Measurements from ENCODE around the gene GP1BB.

The GP1BB gene

GRCh38 chr22:19716041-19716828 is 7.1 kb upstream of the GP1BB start:
- Histone ChIP-seq H3K4me2 (ENCODE audit: insufficient read depth, low read length, poor library complexity, severe bottlenecking) (no peak overlapping the region), H2BK5ac (ENCODE audit: low read length) (peak overlapping the region; percentile 62), H3K4ac (ENCODE audit: low read length) (no peak overlapping the region), H3K9ac (ENCODE audit: low read depth, low read length, poor library complexity) (no peak overlapping the region), H3K9me3 (replicated peaks in 1 of 2; ENCODE audit: control insufficient read depth in 2 of 2, insufficient read depth in 1 of 2, low read depth in 1 of 2, low read length in 2 of 2) (peaks cover 9 to 14% of the 10 kb centered on the region in 2 donors), H3K27ac (replicated peaks; ENCODE audit: low read length) (no peak overlapping the region), H2AFZ (ENCODE audit: low read length) (no peak overlapping the region), H3K4me1 (ENCODE audit: control insufficient read depth in 2 of 2, insufficient read depth in 1 of 2, low read depth in 1 of 2, low read length in 2 of 2) (peaks cover 8 to 12% of the 10 kb centered on the region in 2 donors), H2AK5ac (ENCODE audit: low read depth, low read length) (peak overlapping the region; percentile 83), H3K36me3 (replicated peaks in 1 of 2; ENCODE audit: control insufficient read depth in 2 of 2, insufficient read depth in 2 of 2, low read length in 2 of 2) (peaks cover 0 to 7% of the 10 kb centered on the region in 2 donors), H2BK12ac (ENCODE audit: low read length) (peak overlapping the region; percentile 58), H3K4me3 (ENCODE audit: low read length in 2 of 2) (no peak overlapping the region), H3K23ac (ENCODE audit: low read depth, low read length, poor library complexity) (peak overlapping the region; percentile 80), H3K27me3 (ENCODE audit: control insufficient read depth in 3 of 3, insufficient read depth in 3 of 3, low read depth in 1 of 3, low read length in 3 of 3) (peaks cover 26 to 80% (median 68%) of the 10 kb centered on the region in 3 experiments), H3K18ac (ENCODE audit: low read length) (peak overlapping the region; percentile 2), H4K8ac (ENCODE audit: low read depth, low read length) (peak overlapping the region; percentile 72), H3K79me1 (ENCODE audit: low read depth, low read length) (peaks cover 8% of the 10 kb centered on the region), H3K14ac (ENCODE audit: low read length) (peak overlapping the region; percentile 38), H2BK120ac (ENCODE audit: low read depth, low read length) (no peak overlapping the region), H2BK15ac (ENCODE audit: low read length) (peak overlapping the region; percentile 58), H4K91ac (ENCODE audit: low read depth, low read length, poor library complexity) (no peak overlapping the region)
- no CpG with 5 or more reads among the region's 11 CpGs for WGBS, 2 donors (ENCODE audit: extremely low coverage in 2 of 2, insufficient read length in 2 of 2, insufficient replicate concordance in 1 of 2)
- DNase-seq (ENCODE audit: low spot score), result no peak

- no peak overlapping the region for H3K4ac ChIP-seq (ENCODE audit: low read length)
- H3K9me3 ChIP-seq (replicated peaks in 1 of 2; ENCODE audit: control insufficient read depth in 2 of 2, insufficient read depth in 1 of 2, low read depth in 1 of 2, low read length in 2 of 2), result peaks cover 9 to 14% of the 10 kb centered on the region in 2 donors
- H3K27me3 ChIP-seq (ENCODE audit: control insufficient read depth in 3 of 3, insufficient read depth in 3 of 3, low read depth in 1 of 3, low read length in 3 of 3), result peaks cover 31 to 80% (median 73%) of the 10 kb centered on the region in 3 experiments
- no peak overlapping the region for H2AFZ ChIP-seq (ENCODE audit: low read length)
- H3K23ac ChIP-seq (ENCODE audit: low read depth, low read length, poor library complexity), result peak overlapping the region; percentile 65
- no peak overlapping the region for H3K27ac ChIP-seq (replicated peaks; ENCODE audit: low read length)
- H3K79me1 ChIP-seq (ENCODE audit: low read depth, low read length), result peaks cover 8% of the 10 kb centered on the region
- no peak overlapping the region for H2BK5ac ChIP-seq (ENCODE audit: low read length)
- H2BK15ac ChIP-seq (ENCODE audit: low read length), result no peak overlapping the region
- no peak overlapping the region for H2BK120ac ChIP-seq (ENCODE audit: low read depth, low read length)
- H3K36me3 ChIP-seq (replicated peaks in 1 of 2; ENCODE audit: control insufficient read depth in 2 of 2, insufficient read depth in 2 of 2, low read length in 2 of 2), result peaks cover 0 to 7% of the 10 kb centered on the region in 2 donors
- H4K91ac ChIP-seq (ENCODE audit: low read depth, low read length, poor library complexity), result no peak overlapping the region
- DNase-seq (ENCODE audit: low spot score), result no peak
- peak overlapping the region; percentile 56 for H2AK5ac ChIP-seq (ENCODE audit: low read depth, low read length)
- H3K4me2 ChIP-seq (ENCODE audit: insufficient read depth, low read length, poor library complexity, severe bottlenecking), result no peak overlapping the region
- no peak overlapping the region for H3K4me3 ChIP-seq (ENCODE audit: low read length in 2 of 2)
- no CpG with 5 or more reads among the region's 1 CpG for WGBS, 2 donors (ENCODE audit: extremely low coverage in 2 of 2, insufficient read length in 2 of 2, insufficient replicate concordance in 1 of 2)
- no peak overlapping the region for H4K8ac ChIP-seq (ENCODE audit: low read depth, low read length)
- H3K9ac ChIP-seq (ENCODE audit: low read depth, low read length, poor library complexity), result no peak overlapping the region
- no peak overlapping the region for H3K18ac ChIP-seq (ENCODE audit: low read length)
- peaks cover 8 to 15% of the 10 kb centered on the region in 2 donors for H3K4me1 ChIP-seq (ENCODE audit: control insufficient read depth in 2 of 2, insufficient read depth in 1 of 2, low read depth in 1 of 2, low read length in 2 of 2)
- H3K14ac ChIP-seq (ENCODE audit: low read length), result peak overlapping the region; percentile 38
- no peak overlapping the region for H2BK12ac ChIP-seq (ENCODE audit: low read length)
Measured at GRCh38 chr22:19716829-19717105, 6.6 kb upstream of the GP1BB start.

- H2AK5ac ChIP-seq (ENCODE audit: low read depth, low read length), result peak overlapping the region; percentile 95
- H3K36me3 ChIP-seq (replicated peaks in 1 of 2; ENCODE audit: control insufficient read depth in 2 of 2, insufficient read depth in 2 of 2, low read length in 2 of 2), result peaks cover 0 to 7% of the 10 kb centered on the region in 2 donors
- no peak overlapping the region for H3K27ac ChIP-seq (replicated peaks; ENCODE audit: low read length)
- H3K14ac ChIP-seq (ENCODE audit: low read length), result no peak overlapping the region
- no peak for DNase-seq (ENCODE audit: low spot score)
- peaks cover 33 to 80% (median 77%) of the 10 kb centered on the region in 3 experiments for H3K27me3 ChIP-seq (ENCODE audit: control insufficient read depth in 3 of 3, insufficient read depth in 3 of 3, low read depth in 1 of 3, low read length in 3 of 3)
- H4K8ac ChIP-seq (ENCODE audit: low read depth, low read length), result no peak overlapping the region
- peaks cover 9 to 14% of the 10 kb centered on the region in 2 donors for H3K9me3 ChIP-seq (replicated peaks in 1 of 2; ENCODE audit: control insufficient read depth in 2 of 2, insufficient read depth in 1 of 2, low read depth in 1 of 2, low read length in 2 of 2)
- H3K4me3 ChIP-seq (ENCODE audit: low read length in 2 of 2), result no peak overlapping the region
- H3K18ac ChIP-seq (ENCODE audit: low read length), result peak overlapping the region; percentile 98
- no CpG with 5 or more reads among the region's 9 CpGs for WGBS, 2 donors (ENCODE audit: extremely low coverage in 2 of 2, insufficient read length in 2 of 2, insufficient replicate concordance in 1 of 2)
- H2BK12ac ChIP-seq (ENCODE audit: low read length), result peak overlapping the region; percentile 98
- peaks cover 8% of the 10 kb centered on the region for H3K79me1 ChIP-seq (ENCODE audit: low read depth, low read length)
- H2AFZ ChIP-seq (ENCODE audit: low read length), result no peak overlapping the region
- H2BK120ac ChIP-seq (ENCODE audit: low read depth, low read length), result peak overlapping the region; percentile 72
- H4K91ac ChIP-seq (ENCODE audit: low read depth, low read length, poor library complexity), result no peak overlapping the region
- peak overlapping the region; percentile 98 for H2BK15ac ChIP-seq (ENCODE audit: low read length)
- H2BK5ac ChIP-seq (ENCODE audit: low read length), result no peak overlapping the region
- peak overlapping the region; percentile 100 for H3K4me2 ChIP-seq (ENCODE audit: insufficient read depth, low read length, poor library complexity, severe bottlenecking)
- H3K4ac ChIP-seq (ENCODE audit: low read length), result no peak overlapping the region
- no peak overlapping the region for H3K9ac ChIP-seq (ENCODE audit: low read depth, low read length, poor library complexity)
- H3K23ac ChIP-seq (ENCODE audit: low read depth, low read length, poor library complexity), result peak overlapping the region; percentile 99
- H3K4me1 ChIP-seq (ENCODE audit: control insufficient read depth in 2 of 2, insufficient read depth in 1 of 2, low read depth in 1 of 2, low read length in 2 of 2), result peaks cover 8 to 16% of the 10 kb centered on the region in 2 donors
Measured at GRCh38 chr22:19717181-19717580, 6.2 kb upstream of the GP1BB start.

GRCh38 chr22:19717691-19718455 is 5.5 kb upstream of the GP1BB start:
- H2BK120ac ChIP-seq (ENCODE audit: low read depth, low read length), result peak overlapping the region; percentile 72
- peak overlapping the region; percentile 98 for H2BK12ac ChIP-seq (ENCODE audit: low read length)
- no peak overlapping the region for H3K27ac ChIP-seq (replicated peaks; ENCODE audit: low read length)
- H3K27me3 ChIP-seq (ENCODE audit: control insufficient read depth in 3 of 3, insufficient read depth in 3 of 3, low read depth in 1 of 3, low read length in 3 of 3), result peaks cover 39 to 81% (median 81%) of the 10 kb centered on the region in 3 experiments
- peaks cover 0 to 7% of the 10 kb centered on the region in 2 donors for H3K36me3 ChIP-seq (replicated peaks in 1 of 2; ENCODE audit: control insufficient read depth in 2 of 2, insufficient read depth in 2 of 2, low read length in 2 of 2)
- peaks cover 6% of the 10 kb centered on the region for H3K79me1 ChIP-seq (ENCODE audit: low read depth, low read length)
- H2AK5ac ChIP-seq (ENCODE audit: low read depth, low read length), result peak overlapping the region; percentile 95
- peak overlapping the region; percentile 98 for H2BK15ac ChIP-seq (ENCODE audit: low read length)
- peaks cover 14 to 23% of the 10 kb centered on the region in 2 donors for H3K4me1 ChIP-seq (ENCODE audit: control insufficient read depth in 2 of 2, insufficient read depth in 1 of 2, low read depth in 1 of 2, low read length in 2 of 2)
- DNase-seq (ENCODE audit: low spot score), result no peak
- peak overlapping the region; percentile 99 for H3K4ac ChIP-seq (ENCODE audit: low read length)
- peak overlapping the region; percentile 98 for H4K8ac ChIP-seq (ENCODE audit: low read depth, low read length)
- H2AFZ ChIP-seq (ENCODE audit: low read length), result peak overlapping the region; percentile 98
- peak overlapping the region; percentile 87 for H2BK5ac ChIP-seq (ENCODE audit: low read length)
- H3K4me3 ChIP-seq (ENCODE audit: low read length in 2 of 2), result peak overlapping the region; percentile 44 to 80
- H4K91ac ChIP-seq (ENCODE audit: low read depth, low read length, poor library complexity), result no peak overlapping the region
- peak overlapping the region; percentile 99 for H3K18ac ChIP-seq (ENCODE audit: low read length)
- H3K4me2 ChIP-seq (ENCODE audit: insufficient read depth, low read length, poor library complexity, severe bottlenecking), result peak overlapping the region; percentile 100
- WGBS, 2 donors (ENCODE audit: extremely low coverage in 2 of 2, insufficient read length in 2 of 2, insufficient replicate concordance in 1 of 2), result no CpG with 5 or more reads among the region's 96 CpGs
- H3K23ac ChIP-seq (ENCODE audit: low read depth, low read length, poor library complexity), result peak overlapping the region; percentile 99
- peak overlapping the region; percentile 90 for H3K9ac ChIP-seq (ENCODE audit: low read depth, low read length, poor library complexity)
- H3K14ac ChIP-seq (ENCODE audit: low read length), result peak overlapping the region; percentile 94
- peaks cover 9 to 14% of the 10 kb centered on the region in 2 donors for H3K9me3 ChIP-seq (replicated peaks in 1 of 2; ENCODE audit: control insufficient read depth in 2 of 2, insufficient read depth in 1 of 2, low read depth in 1 of 2, low read length in 2 of 2)
